HepG2 (cell line): ENCODE measurements around the gene CELSR3. TPM values are rescaled to one million over a fixed set of nuclear protein-coding genes. Genes with fewer than 3 reads are reported as not detected.
A peak's percentile ranks its signal among the peaks of the same experiment; 100 is the strongest.

Experiments
- AKAP8 ChIP-seq: sonication (generic); formaldehyde crosslinking; IDR thresholded peaks from 2 replicates; pipeline ENCODE4 v1.5.1; 2020; ENCODE audit warnings: mild to moderate bottlenecking, missing genetic modification reagents
- BORCS8-MEF2B ChIP-seq: sonication (generic); formaldehyde crosslinking; IDR thresholded peaks from 2 replicates; pipeline ENCODE4 v1.8.0; 2022; ENCODE audit warnings: mild to moderate bottlenecking, missing genetic modification reagents
- CAMTA2 ChIP-seq: sonication (generic); formaldehyde crosslinking; IDR thresholded peaks from 2 replicates; pipeline ENCODE4 v1.4.0; 2020; ENCODE audit warnings: mild to moderate bottlenecking, missing genetic modification reagents, borderline replicate concordance
- CREB3 ChIP-seq: sonication (generic); formaldehyde crosslinking; IDR thresholded peaks from 2 replicates; pipeline ENCODE4 v1.5.0; 2020; ENCODE audit warnings: missing genetic modification reagents
- CTCF ChIP-seq: sonication (generic); formaldehyde crosslinking; IDR thresholded peaks from 2 replicates; pipeline ENCODE4 v1.5.0; 2020; ENCODE audit warnings: mild to moderate bottlenecking, missing genetic modification reagents, moderate library complexity
- HNF4G ChIP-seq, 2 experiments: sonication (generic) in 1 of 2; formaldehyde crosslinking in 1 of 2; IDR thresholded peaks; 2 replicates each; pipeline versions ENCODE4 v1.4.0 to v1.6.1; 2011 to 2020; ENCODE audit warnings: borderline replicate concordance in 2 of 2, low read depth in 2 of 2, mild to moderate bottlenecking in 2 of 2, low read length in 1 of 2, missing genetic modification reagents in 1 of 2, moderate library complexity in 1 of 2
- MEF2D ChIP-seq: sonication (generic); formaldehyde crosslinking; IDR thresholded peaks from 2 replicates; pipeline ENCODE4 v1.5.1; 2020; ENCODE audit warnings: mild to moderate bottlenecking, missing genetic modification reagents
- POLR2AphosphoS5 ChIP-seq: IDR thresholded peaks from 2 replicates; pipeline ENCODE4 v1.6.1; 2012; ENCODE audit warnings: low read depth, low read length
- PRDM15 ChIP-seq: sonication (generic); formaldehyde crosslinking; IDR thresholded peaks from 2 replicates; pipeline ENCODE4 v1.4.0; 2020; ENCODE audit warnings: missing genetic modification reagents
- SRSF4 ChIP-seq: fragments of 200-400 bp; formaldehyde crosslinking; IDR thresholded peaks from one replicate; pipeline ENCODE4 v1.6.1; 2018; ENCODE audit warnings: mild to moderate bottlenecking, low read depth, low read length, moderate library complexity; ENCODE audit not compliant: poor library complexity, severe bottlenecking
- TGIF2 ChIP-seq: IDR thresholded peaks from 2 replicates; pipeline ENCODE4 v1.6.1; 2016; ENCODE audit warnings: control low read depth, missing compliant biosample characterization
- ZKSCAN5 ChIP-seq: sonication (generic); formaldehyde crosslinking; IDR thresholded peaks from 2 replicates; pipeline ENCODE4 v1.5.1; 2020; ENCODE audit warnings: mild to moderate bottlenecking, missing genetic modification reagents
- ZNF44 ChIP-seq: sonication (generic); formaldehyde crosslinking; IDR thresholded peaks from 2 replicates; pipeline ENCODE4 v1.5.1; 2020; ENCODE audit warnings: mild to moderate bottlenecking, missing genetic modification reagents
- ZNF446 ChIP-seq: sonication (generic); formaldehyde crosslinking; IDR thresholded peaks from 2 replicates; pipeline ENCODE4 v1.5.0; 2020; ENCODE audit warnings: mild to moderate bottlenecking, missing genetic modification reagents
- ZNF619 ChIP-seq: sonication (generic); formaldehyde crosslinking; IDR thresholded peaks from 2 replicates; pipeline ENCODE4 v1.4.0; 2020; ENCODE audit warnings: mild to moderate bottlenecking, missing genetic modification reagents
- ZNF652 ChIP-seq: IDR thresholded peaks from 2 replicates; pipeline ENCODE4 v1.6.1; 2016; ENCODE audit warnings: low read depth, borderline replicate concordance
- ZNF75D ChIP-seq: sonication (generic); formaldehyde crosslinking; IDR thresholded peaks from 2 replicates; pipeline ENCODE4 v1.8.1; 2023; ENCODE audit warnings: missing genetic modification reagents, mild to moderate bottlenecking, borderline replicate concordance
- polyA plus RNA-seq, 8 experiments: library from polyadenylated mRNA; depleted of rRNA in 3 of 8; stranded (reverse) in 7 of 8; unstranded in 1 of 8; fragments of >200 nt; fragmentation: Illumina TruSeq in 4 of 8; extraction: Trizol in 4 of 8; gene quantifications; 2 replicates each; pipeline versions ENCODE4 v1.2.1 to v1.2.3, GENCODE V29; 2011 to 2016; ENCODE audit warnings: low read depth in 4 of 8, missing spikeins in 1 of 8, mixed read lengths in 1 of 8; ENCODE audit not compliant: insufficient read depth in 1 of 8
- total RNA-seq, 5 experiments: library from RNA; depleted of rRNA; stranded (reverse); fragments of >200 nt; fragmentation: Illumina TruSeq; extraction: Trizol; gene quantifications; 2 replicates each; pipeline ENCODE4 v1.2.3, GENCODE V29; 2016; ENCODE audit warnings: low read depth in 1 of 5
- TF ChIP-seq, protein P1 (sequence below): sonication (generic); formaldehyde crosslinking; IDR thresholded peaks from 2 replicates; pipeline ENCODE4 v1.4.0; 2020; ENCODE audit warnings: low read depth, mild to moderate bottlenecking, missing genetic modification reagents
- TF ChIP-seq, protein P2 (sequence below): IDR thresholded peaks from 2 replicates; pipeline ENCODE4 v1.6.1; 2016; ENCODE audit warnings: mild to moderate bottlenecking, missing biosample characterization, missing genetic modification reagents

Gene CELSR3
- total and polyA plus RNA-seq, 2 of the 13 experiments (the other 11 are each of a cell fraction or from before 2014, with no cell fraction given) = 5.4 to 6.7 TPM

DNA sequence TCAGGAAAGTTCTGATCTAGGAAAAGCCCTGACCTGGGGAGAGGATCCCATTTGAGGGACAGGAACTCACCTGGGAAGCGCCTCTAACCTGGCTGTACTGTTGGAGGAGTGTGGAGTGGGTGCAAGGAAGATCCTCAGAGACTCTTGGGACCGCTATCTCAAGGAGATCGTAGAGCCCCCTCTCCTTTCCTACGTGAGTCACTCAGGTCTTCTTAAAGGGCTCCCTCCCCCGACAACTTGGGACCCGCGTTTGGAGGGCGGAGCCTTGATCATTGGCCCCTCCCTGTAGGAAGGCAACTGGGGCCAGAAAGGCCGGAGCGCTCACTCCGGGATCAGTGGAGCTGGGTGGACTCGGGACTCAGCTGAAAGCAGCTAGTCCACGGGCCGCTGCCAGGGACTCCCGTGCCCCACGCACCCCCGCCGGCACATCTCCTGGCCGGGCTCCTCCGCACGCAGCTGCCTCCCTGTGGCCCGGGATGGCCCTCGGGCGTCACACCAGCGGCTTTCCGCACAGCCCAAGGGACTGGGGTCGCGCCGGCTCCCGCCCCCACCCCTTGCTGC lies 27.9 kb downstream of the CELSR3 start (continued):
- TF ChIP-seq HNF4G (IDR thresholded peaks at IDR 0.05; ENCODE audit: borderline replicate concordance, low read depth, low read length) (no peak), HNF4G (CRISPR knock-in tag; IDR thresholded peaks at IDR 0.05; ENCODE audit: borderline replicate concordance, low read depth) (no peak), ZNF44 (CRISPR knock-in tag) (peak; percentile 27; the same call in 1 of the 2 replicates), ZNF446 (peak; percentile 29), ZNF619 (CRISPR knock-in tag) (peak; percentile 51; the same call in 1 of the 2 replicates), MEF2D (CRISPR knock-in tag) (no peak; the same call in 1 of the 2 replicates), ZNF75D (peak; percentile 83; the same call in 1 of the 2 replicates), CAMTA2 (CRISPR knock-in tag) (0 out of 2 replicates have a peak, but pooled peaks have one; percentile 8), ZKSCAN5 (CRISPR knock-in tag) (no peak), AKAP8 (CRISPR knock-in tag) (peak; percentile 15; the same call in 1 of the 2 replicates), CTCF (peak; percentile 5; the same call in 1 of the 2 replicates), PRDM15 (CRISPR knock-in tag) (peak; percentile 91), CREB3 (CRISPR knock-in tag) (no peak), POLR2AphosphoS5 (0 out of 2 replicates have a peak, but pooled peaks have one; percentile 6), TGIF2 (CRISPR knock-in tag) (0 out of 2 replicates have a peak, but pooled peaks have one; percentile 9), ZNF652 (CRISPR knock-in tag) (peak; percentile 36; the same call in 1 of the 2 replicates), SRSF4 (peak; percentile 27), BORCS8-MEF2B (no peak)
- TF ChIP-seq, protein P1, sequence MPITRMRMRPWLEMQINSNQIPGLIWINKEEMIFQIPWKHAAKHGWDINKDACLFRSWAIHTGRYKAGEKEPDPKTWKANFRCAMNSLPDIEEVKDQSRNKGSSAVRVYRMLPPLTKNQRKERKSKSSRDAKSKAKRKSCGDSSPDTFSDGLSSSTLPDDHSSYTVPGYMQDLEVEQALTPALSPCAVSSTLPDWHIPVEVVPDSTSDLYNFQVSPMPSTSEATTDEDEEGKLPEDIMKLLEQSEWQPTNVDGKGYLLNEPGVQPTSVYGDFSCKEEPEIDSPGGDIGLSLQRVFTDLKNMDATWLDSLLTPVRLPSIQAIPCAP (CRISPR knock-in tag) = no peak
- TF ChIP-seq, protein P2, sequence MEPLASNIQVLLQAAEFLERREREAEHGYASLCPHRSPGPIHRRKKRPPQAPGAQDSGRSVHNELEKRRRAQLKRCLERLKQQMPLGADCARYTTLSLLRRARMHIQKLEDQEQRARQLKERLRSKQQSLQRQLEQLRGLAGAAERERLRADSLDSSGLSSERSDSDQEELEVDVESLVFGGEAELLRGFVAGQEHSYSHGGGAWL (CRISPR knock-in tag) = 0 out of 2 replicates have a peak, but pooled peaks have one; percentile 4
